SK-MEL-5 (cell line): ENCODE results near the gene CCZ1B. TPM values are rescaled to one million over a fixed set of nuclear protein-coding genes. Genes with fewer than 3 reads are reported as not detected.
"Not testable (repeated sequence)": the region's sequence is repeated elsewhere in the genome, so short reads cannot be mapped to it uniquely, and the experiment has no call there.

ENCODE experiments used
- DNase-seq: peaks from one replicate; pipeline ENCODE4 v3.0.0-alpha.2; 2016; ENCODE audit warnings: low read depth, low spot score
- in situ Hi-C: cut with HindIII; loops from 2 replicates; pipeline ENCODE4 v1.10.0; 2016; ENCODE audit warnings: low sequenced_read_pairs, high pct_unique_total_duplicates, low pct_unique_long_range_greater_than_20kb
- polyA plus RNA-seq, 2 experiments: library from polyadenylated mRNA; depleted of rRNA; stranded (reverse); fragments of >200 nt; gene quantifications; 2 replicates each; pipeline ENCODE4 v1.2.3, GENCODE V29; 2015
- total RNA-seq: library from RNA; depleted of rRNA; stranded (reverse); fragments of >200 nt; shearing (Covaris generic); gene quantifications from 2 replicates; pipeline ENCODE4 v1.2.3, GENCODE V29; 2014; rRNA removed

Gene CCZ1B
- 36.5 and 45.2 TPM in 2 replicates for total RNA-seq
- polyA plus RNA-seq (2015; cell fraction: cytosol; rRNA removed), result 28.4 and 30.5 TPM in 2 replicates
- polyA plus RNA-seq (2015; cell fraction: nucleus; rRNA removed), result 75.2 and 83.6 TPM in 2 replicates

DNA sequence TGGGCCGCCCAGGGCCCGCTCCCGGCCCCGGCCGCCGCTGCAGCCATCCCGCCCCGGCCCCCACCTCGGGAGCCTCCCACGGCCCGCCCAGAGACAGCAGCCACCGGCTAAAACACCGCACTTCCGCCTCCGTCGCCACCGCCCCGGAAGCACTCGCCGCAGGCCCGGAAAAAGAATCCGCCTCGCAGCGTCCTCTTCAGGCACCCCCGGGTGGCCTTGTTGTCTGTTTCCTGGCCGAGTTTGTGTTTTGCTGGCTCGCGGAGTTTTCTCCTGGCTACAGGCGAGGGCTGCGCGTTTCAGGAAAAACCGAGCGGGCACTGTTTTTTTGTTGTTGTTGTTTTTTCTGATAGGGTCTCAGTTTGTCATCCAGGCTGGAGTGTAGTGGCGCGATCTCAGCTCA is at the start of gene CCZ1B:
Gene CCZ1B, minus strand, starts transcription at position 125 of the 400 bp plus-strand sequence. Its CDS starts 78 bp downstream, at position 47.
- peak; percentile 83 for DNase-seq
- in situ Hi-C loops, result not testable (repeated sequence)

DNA sequence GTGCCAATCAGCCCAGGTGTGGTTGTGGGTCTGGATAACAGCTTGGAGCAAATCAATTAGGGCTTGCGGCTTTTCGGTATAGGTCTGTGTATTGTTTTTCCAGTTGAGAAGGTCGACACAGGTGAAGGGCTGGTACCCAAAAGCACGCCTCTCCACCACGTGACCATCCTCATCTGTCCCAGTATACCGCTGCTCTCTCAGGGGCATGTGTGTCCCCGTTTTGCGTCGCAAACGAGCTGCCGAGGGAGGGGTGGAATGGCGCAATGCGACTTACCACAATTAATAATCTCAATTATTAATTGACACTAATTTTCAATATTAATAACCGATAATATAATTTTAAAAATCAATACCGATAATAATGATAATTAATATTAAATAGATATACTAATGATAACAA is 48.9 kb upstream of the CCZ1B start:
- in situ Hi-C loops, result not testable (repeated sequence)

DNA sequence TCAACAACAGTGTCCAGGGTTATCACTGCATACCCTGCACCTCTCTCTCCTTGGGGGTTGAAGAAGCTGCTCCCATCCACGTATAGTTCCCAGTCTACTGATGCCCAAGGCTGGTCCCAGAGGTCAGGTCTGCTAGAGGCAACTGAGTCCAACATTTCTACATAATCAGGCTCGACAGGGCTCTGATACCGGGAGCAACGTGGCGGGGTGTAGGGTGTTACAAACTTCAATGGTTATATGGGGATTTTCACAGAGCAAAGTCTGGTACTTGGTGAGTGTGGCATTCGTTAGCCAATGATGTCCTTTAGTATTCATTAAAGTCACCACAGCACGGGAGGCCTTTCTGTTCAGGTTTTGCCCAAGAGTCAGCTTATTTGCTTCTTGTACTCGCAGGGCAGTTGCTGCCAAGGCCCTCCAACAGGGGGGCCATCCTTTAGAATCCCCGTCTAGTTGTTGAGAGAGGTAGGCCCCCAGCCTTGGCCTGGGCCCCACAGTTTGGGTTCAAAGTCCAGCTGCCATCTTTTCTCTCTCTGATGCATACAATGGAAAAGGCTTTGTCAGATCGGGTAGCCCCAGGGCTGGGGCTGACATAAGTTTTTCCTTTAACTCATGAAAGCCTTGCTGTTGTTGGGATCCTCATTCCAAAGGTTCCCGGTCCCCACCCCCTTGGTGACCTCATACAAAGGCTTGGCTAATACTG is 46.3 kb upstream of the CCZ1B start:
- in situ Hi-C loops, DNase-seq: not testable (repeated sequence)

More for the DNA sequence above, 48.9 kb upstream of the CCZ1B start:
- DNase-seq, result not testable (repeated sequence)

DNA sequence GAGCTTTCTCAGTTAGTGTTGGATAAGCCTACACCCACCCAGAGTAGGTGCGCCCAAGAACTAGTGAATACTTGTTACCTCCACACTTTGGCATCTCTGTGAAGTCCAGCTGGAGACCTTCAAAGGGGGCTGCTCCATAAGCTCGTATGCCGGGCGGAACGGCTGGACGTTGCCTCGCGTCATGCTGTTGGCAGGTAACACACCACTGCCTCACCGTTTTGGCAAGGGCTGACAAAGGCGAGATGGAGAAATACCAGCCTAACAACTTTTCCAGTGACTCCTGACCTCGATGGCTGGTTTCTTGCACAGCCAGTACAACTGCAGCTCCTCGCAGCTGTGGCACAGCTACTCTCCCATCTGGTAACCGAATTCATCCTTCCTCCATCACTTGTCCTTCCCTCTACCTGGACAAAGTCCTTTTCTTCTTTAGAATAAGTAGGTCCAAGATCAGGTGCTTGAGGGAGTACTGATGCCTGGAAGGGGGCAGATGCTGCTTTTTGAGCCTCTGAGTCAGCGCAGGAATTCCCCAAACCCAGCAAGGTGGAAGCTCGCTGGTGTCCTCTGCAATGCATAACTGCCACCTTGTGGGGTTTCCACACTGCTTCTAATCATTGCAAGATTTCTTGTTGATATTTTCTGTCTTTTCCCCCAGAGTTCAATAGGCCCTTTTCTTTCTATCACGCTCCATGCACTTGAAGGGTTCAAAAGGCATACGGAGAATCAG is 45.5 kb upstream of the CCZ1B start:
- DNase-seq, in situ Hi-C loops: not testable (repeated sequence)

DNA sequence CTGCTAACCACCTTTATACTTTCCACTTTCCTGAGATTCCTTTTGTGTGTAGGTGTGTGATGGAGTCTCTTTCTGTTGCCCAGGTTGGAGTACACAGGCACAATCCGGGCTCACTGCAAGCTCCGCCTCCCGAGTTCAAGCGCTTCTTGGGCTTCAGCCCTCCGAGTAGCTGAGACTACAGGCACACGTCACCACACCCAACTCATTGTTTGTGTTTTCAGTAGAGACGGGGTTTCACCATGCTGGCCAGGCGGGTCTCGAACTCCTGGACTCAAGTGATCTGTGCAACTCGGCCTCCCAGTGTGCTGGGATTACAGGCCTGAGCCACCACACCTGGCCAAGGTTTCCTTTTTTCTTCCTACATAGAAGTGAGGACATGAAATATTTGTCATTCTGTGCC is 38.7 kb upstream of the CCZ1B start:
- in situ Hi-C loops, DNase-seq: not testable (repeated sequence)

DNA sequence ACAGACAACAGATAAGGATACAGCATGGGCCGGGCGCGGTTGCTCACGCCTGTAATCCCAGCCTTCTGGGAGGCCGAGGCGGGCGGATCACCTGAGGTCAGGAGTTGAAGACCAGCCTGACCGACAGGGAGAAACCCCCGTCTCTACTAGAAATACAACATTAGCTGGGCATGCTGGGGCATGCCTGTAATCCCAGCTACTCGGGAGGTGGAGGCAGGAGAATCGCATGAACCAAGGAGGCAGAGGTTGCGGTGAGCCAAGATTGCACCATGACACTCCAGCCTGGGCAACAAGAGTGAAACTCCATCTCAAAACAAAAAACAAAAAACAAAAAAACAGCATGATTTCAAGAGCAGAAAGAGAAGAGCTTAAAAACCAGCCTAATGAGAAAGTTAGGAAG is 38.1 kb upstream of the CCZ1B start:
- DNase-seq, in situ Hi-C loops: not testable (repeated sequence)

DNA sequence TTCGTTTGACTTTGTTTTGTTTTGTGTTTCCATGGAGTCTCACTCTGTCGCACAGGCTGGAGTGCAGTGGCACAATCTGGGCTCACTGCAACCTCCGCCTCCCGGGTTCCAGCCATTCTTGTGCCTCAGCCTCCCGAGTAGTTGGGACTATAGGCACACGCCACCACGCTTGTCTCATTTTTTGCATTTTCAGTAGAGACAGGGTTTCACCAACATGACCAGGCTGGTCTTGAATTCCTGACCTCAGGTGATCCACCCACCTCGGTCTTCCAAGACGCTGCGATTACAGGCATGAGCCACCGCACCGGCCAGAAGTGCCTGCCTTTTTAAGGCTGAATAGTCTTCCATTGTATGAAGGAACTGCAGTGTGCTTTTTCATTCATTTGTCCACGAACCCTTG is 36.8 kb upstream of the CCZ1B start:
- DNase-seq, in situ Hi-C loops: not testable (repeated sequence)

DNA sequence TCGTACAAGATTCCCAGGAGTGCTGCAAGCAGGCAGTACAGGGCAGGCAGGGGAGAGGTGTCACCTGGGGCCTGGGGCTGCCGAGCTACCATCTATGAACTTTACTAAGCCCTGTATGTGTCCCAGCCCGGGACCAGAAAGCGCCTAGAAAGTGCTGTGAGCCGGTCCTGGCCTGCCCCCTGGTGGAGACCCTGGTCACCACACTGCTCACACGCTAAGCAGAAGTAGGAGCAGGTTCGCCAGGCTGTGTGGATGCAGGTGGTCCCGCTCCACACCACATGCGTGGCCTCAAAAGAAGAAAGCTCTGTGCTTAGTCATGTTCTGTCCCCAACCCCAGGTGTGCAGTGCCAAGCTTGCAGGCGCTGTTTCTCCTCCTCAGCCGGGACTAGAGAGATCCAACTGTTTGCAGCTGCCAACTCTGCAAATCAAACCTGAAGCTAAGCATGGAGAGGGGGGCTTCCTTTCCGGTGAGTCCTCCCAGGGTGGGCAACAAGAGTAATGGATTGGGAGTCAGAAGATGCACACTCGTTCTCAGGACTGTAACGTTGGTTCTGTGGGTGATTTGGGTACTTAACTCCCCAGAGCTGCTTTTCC is 31.7 kb upstream of the CCZ1B start:
- in situ Hi-C loops, result not testable (repeated sequence)
- DNase-seq, result peak; percentile 63

DNA sequence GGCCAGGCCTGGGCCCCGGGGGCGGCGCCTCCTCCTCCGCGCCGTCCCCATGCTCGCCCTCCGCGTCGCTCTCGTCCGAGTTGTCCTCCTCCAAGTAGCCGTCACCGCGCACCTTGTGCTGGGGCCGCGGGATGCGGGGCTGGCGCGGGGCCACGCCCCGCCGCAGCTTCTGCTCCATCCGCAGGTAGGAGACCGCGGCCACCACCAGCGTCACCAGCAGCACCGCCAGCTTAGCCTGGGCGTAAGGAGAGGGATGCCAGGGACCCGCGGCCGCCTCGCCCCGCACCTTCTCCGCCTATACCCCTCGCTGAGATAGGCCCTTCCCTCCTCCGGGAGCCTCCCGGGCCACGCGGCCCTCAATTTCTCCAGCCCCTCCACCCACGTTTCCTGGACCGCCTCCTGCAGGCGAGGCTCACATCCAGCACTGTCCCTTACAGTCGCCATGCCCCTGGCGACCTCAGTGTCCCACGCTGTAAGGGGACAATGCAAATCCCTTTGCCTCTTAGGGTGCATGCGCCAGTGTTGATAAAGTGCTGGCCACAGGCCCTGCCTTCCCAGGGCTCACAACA is 29.6 kb upstream of the CCZ1B start:
- DNase-seq, in situ Hi-C loops: not testable (repeated sequence)

DNA sequence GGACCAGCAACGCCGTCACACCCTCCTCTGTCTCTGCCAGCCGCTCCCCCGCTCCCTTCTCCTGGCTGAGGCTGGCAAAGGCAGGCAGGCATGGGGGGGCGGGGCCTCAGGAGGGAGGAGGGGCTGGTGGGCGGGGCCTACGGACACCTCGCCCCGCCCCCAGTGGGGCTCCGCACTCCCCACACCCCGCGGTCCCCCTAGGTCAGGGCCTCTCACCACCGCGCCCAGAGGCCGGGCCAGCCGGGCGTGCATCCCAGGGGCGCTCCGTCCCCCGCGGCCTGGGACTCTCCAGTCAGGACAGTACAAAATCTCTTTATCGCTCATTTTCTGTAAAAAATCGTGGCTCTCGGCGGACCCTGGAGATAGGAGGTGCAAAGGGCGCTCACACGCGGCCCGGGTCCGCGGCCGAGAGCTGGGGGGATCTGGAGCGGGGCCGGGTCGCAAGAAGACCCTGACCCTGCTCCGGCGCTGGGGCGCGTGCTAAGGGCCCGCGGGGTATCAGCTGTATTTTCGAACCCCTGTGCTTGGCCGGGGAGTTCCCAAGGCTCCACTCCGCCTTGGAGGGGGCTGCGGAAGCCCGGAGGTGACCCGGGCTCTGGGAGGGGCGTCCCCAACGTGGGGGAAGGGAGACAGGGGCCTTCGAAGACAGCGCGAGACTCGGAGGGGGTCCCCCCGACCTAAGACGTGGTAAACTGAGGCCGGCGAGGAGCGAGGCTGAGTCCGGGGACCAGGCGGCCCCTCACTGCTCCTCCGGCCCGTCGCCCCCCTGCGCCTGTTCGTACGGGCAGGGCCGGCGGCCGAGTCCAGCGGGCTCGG is 28.9 kb upstream of the CCZ1B start:
- in situ Hi-C loops, DNase-seq: not testable (repeated sequence)

DNA sequence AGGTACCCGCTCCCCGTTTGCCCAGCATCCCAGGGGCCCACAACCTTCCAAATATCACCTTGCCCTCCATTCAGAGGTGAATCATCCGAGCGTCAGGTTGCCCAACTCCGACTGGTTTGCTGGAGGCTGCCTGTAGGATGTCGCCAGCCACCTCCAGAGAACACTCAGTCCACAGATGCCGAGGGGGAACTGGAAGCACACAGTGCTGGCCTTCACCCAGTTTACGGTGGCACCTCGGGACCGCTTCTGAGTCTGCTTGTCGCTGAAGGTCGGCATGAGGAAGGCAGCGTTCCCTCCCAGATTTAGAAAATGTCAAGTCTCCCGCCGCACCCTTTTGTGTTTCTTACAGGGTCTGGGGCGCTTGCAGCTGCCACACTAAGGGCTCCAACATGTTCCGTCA is 27.6 kb upstream of the CCZ1B start:
- in situ Hi-C loops, DNase-seq: not testable (repeated sequence)

DNA sequence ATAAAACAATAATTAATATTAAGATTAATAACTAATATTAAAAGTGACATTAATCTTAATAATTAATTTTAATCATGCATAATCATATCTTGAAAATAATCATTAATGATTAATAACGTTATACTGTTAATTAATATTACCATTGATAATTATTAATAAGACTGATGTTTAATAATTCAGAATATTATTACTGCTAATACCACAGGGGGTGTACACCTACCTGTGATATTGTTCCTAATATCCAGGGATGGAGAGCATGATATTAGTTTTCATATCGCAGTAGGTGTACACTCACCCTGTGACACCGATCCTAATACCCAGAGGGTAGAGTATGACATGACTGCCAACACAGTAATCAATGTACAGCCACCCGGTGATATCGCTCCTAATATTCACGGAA is 23.1 kb upstream of the CCZ1B start:
- in situ Hi-C loops, DNase-seq: not testable (repeated sequence)

DNA sequence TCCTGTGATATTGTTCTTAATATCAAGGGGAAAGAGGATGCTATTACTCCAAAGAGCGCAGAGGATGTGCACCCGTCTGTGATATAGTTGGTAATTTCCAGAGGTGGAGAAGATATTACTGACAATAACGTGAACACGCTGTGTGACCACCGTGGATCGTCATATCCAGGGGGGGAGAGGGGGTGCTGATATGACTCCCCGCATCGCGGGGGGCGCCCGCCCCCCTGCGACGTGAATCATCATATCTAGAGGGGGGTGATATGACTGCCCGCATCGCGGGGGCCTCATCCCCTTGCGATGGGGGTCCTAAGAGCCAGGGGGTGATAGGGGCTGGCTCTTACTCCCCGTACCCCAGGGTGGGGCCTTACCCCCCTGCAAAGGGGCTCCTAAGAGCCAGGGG is 21.7 kb upstream of the CCZ1B start:
- in situ Hi-C loops, DNase-seq: not testable (repeated sequence)

DNA sequence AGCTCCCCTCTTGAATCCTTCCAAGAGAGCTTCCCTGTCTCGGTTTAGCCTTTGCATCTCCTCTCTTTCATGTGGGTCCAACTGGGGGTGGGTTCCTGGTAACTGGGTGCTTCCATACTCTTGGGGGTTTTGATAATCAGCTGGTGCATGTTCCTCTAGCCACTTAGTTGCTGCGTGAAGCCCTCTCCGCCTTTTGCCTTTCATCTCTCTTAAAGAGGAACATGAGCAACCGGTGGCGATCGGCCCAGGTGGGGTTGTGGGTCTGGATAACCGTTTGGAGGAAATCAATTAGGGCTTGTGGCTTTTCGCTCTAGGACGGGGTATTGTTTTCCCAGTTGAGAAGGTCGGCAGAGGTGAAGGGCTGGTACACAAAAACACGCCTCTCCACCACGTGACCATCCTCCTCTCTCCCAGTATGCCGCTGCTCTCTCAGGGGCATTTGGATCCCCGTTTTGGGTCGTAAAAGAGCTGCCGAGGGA is 19.9 kb upstream of the CCZ1B start:
- in situ Hi-C loops, DNase-seq: not testable (repeated sequence)

DNA sequence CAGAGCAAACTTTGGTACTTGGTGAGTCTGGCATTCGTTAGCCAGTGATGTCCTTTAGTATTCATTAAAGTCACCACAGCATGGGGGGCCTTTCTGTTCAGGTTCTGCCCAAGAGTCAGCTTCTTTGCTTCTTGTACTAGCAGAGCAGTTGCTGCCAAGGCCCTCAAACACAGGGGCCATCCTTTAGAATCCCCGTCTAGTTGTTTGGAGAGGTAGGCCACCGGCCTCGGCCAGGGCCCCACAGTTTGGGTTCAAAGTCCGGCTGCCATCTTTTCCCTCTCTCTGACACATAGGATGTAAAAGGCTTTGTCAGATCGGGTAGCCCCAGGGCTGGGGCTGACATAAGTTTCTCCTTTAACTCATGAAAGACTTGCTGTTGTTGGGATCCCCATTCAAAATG is 17.6 kb upstream of the CCZ1B start:
- DNase-seq, in situ Hi-C loops: not testable (repeated sequence)

DNA sequence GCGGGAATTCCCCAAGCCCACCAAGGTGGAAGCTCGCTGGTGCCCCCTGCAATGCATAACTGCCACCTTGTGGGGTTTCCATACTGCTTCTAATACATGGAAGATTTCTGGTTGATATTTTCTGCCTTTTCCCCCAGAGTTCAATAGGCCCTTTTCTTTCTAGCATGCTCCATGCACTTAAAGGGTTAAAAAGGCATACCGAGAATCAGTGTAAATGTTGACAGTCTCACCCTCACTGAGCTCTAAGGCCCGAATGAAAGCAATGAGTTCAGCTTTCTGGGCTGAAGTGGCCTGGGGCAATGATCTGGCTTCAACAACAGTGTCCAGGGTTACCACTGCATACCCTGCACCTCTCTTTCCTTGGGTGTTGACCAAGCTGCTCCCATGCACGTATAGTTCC is 17.0 kb upstream of the CCZ1B start:
- DNase-seq, in situ Hi-C loops: not testable (repeated sequence)
